Activated T-cell treated with anti-CD3 and anti-CD28 coated beads, Interleukin-2, amount 50 U/mL, for 24 hours (primary cell): ENCODE measurements around the gene WDFY4.

Experiments used
- DNase-seq: peaks from one replicate; pipeline ENCODE4 v3.0.0-alpha.2; 2020
- H3K27ac Mint-ChIP-seq: 2 replicates; pipeline ENCODE4 v1.8.0; 2020; ENCODE audit warnings: mild to moderate bottlenecking, mixed read lengths
- H3K27me3 Mint-ChIP-seq: 2 replicates; pipeline ENCODE4 v1.8.0; 2020; ENCODE audit warnings: mixed read lengths
- H3K36me3 Mint-ChIP-seq: 2 replicates; pipeline ENCODE4 v1.8.0; 2020; ENCODE audit warnings: low read depth, mixed read lengths
- H3K4me1 Mint-ChIP-seq: 2 replicates; pipeline ENCODE4 v1.8.0; 2020; ENCODE audit warnings: low read depth, mixed read lengths
- H3K4me3 Mint-ChIP-seq: 2 replicates; pipeline ENCODE4 v1.8.0; 2020; ENCODE audit warnings: mild to moderate bottlenecking, moderate library complexity, mixed read lengths
- H3K9me3 Mint-ChIP-seq: 2 replicates; pipeline ENCODE4 v1.8.0; 2020; ENCODE audit warnings: mixed read lengths

The WDFY4 gene

GRCh38 chr10:48670978-48671913 lies 13.4 kb upstream of the WDFY4 start:
- Mint-ChIP-seq H3K27ac (no peak overlapping the region), H3K36me3 (no peaks in the 10 kb centered on the region), H3K27me3 (peaks cover 12% of the 10 kb centered on the region), H3K4me3 (no peak overlapping the region), H3K4me1 (no peaks in the 10 kb centered on the region), H3K9me3 (no peaks in the 10 kb centered on the region)
- no peak for DNase-seq

GRCh38 chr10:48671914-48672595 lies 12.6 kb upstream of the WDFY4 start:
- Mint-ChIP-seq H3K27ac (no peak overlapping the region), H3K4me3 (no peak overlapping the region), H3K4me1 (no peaks in the 10 kb centered on the region), H3K9me3 (no peaks in the 10 kb centered on the region), H3K27me3 (peaks cover 12% of the 10 kb centered on the region), H3K36me3 (no peaks in the 10 kb centered on the region)
- no peak for DNase-seq

- Mint-ChIP-seq H3K27me3 (peaks cover 12% of the 10 kb centered on the region), H3K4me1 (no peaks in the 10 kb centered on the region), H3K9me3 (no peaks in the 10 kb centered on the region), H3K27ac (no peak overlapping the region), H3K36me3 (no peaks in the 10 kb centered on the region), H3K4me3 (no peak overlapping the region)
- DNase-seq = no peak
Observed at GRCh38 chr10:48672596-48673265, 11.9 kb upstream of the WDFY4 start.

- H3K9me3 Mint-ChIP-seq = peaks cover 4% of the 10 kb centered on the region
- H3K36me3 Mint-ChIP-seq = no peaks in the 10 kb centered on the region
- H3K4me3 Mint-ChIP-seq = no peak overlapping the region
- H3K27me3 Mint-ChIP-seq = peaks cover 4% of the 10 kb centered on the region
- no peak overlapping the region for H3K27ac Mint-ChIP-seq
- H3K4me1 Mint-ChIP-seq = no peaks in the 10 kb centered on the region
- no peak for DNase-seq
Observed at GRCh38 chr10:48677625-48678024, 7.0 kb upstream of the WDFY4 start.

GRCh38 chr10:48678041-48678440 lies 6.6 kb upstream of the WDFY4 start:
- no peak overlapping the region for H3K27ac Mint-ChIP-seq

GRCh38 chr10:48681740-48682139 lies 2.9 kb upstream of the WDFY4 start:
- H3K36me3 Mint-ChIP-seq = no peaks in the 10 kb centered on the region
- H3K4me3 Mint-ChIP-seq = no peak overlapping the region
- H3K4me1 Mint-ChIP-seq = no peaks in the 10 kb centered on the region
- peaks cover 21% of the 10 kb centered on the region for H3K27me3 Mint-ChIP-seq
- H3K27ac Mint-ChIP-seq = no peak overlapping the region
- DNase-seq = no peak
- H3K9me3 Mint-ChIP-seq = peaks cover 4% of the 10 kb centered on the region

More at GRCh38 chr10:48678041-48678440, 6.6 kb upstream of the WDFY4 start:
- Mint-ChIP-seq H3K4me1 (no peaks in the 10 kb centered on the region), H3K36me3 (no peaks in the 10 kb centered on the region), H3K9me3 (peaks cover 4% of the 10 kb centered on the region), H3K4me3 (no peak overlapping the region), H3K27me3 (peaks cover under 1% of the 10 kb centered on the region)
- no peak for DNase-seq

- no peaks in the 10 kb centered on the region for H3K4me1 Mint-ChIP-seq
- H3K36me3 Mint-ChIP-seq = no peaks in the 10 kb centered on the region
- no peak overlapping the region for H3K4me3 Mint-ChIP-seq
- peaks cover 4% of the 10 kb centered on the region for H3K9me3 Mint-ChIP-seq
- no peak overlapping the region for H3K27ac Mint-ChIP-seq
- peaks cover 21% of the 10 kb centered on the region for H3K27me3 Mint-ChIP-seq
- no peak for DNase-seq
Observed at GRCh38 chr10:48682265-48682664, 2.4 kb upstream of the WDFY4 start.

- peaks cover 21% of the 10 kb centered on the region for H3K27me3 Mint-ChIP-seq
- H3K36me3 Mint-ChIP-seq = no peaks in the 10 kb centered on the region
- no peaks in the 10 kb centered on the region for H3K4me1 Mint-ChIP-seq
- H3K9me3 Mint-ChIP-seq = no peaks in the 10 kb centered on the region
- no peak for DNase-seq
- H3K4me3 Mint-ChIP-seq = no peak overlapping the region
- H3K27ac Mint-ChIP-seq = no peak overlapping the region
Observed at GRCh38 chr10:48683424-48683823, 1.2 kb upstream of the WDFY4 start.

GRCh38 chr10:48683868-48684267 lies 805 bp upstream of the WDFY4 start:
- H3K27ac Mint-ChIP-seq = no peak overlapping the region

GRCh38 chr10:48684463-48684791 lies 246 bp upstream of the WDFY4 start:
- H3K36me3 Mint-ChIP-seq = no peaks in the 10 kb centered on the region
- H3K27me3 Mint-ChIP-seq = peaks cover 23% of the 10 kb centered on the region
- no peak for DNase-seq
- H3K27ac Mint-ChIP-seq = no peak overlapping the region
- H3K4me1 Mint-ChIP-seq = no peaks in the 10 kb centered on the region
- H3K9me3 Mint-ChIP-seq = no peaks in the 10 kb centered on the region
- H3K4me3 Mint-ChIP-seq = no peak overlapping the region

More at GRCh38 chr10:48683868-48684267, 805 bp upstream of the WDFY4 start:
- H3K4me3 Mint-ChIP-seq = no peak overlapping the region
- H3K4me1 Mint-ChIP-seq = no peaks in the 10 kb centered on the region
- peaks cover 23% of the 10 kb centered on the region for H3K27me3 Mint-ChIP-seq
- H3K9me3 Mint-ChIP-seq = no peaks in the 10 kb centered on the region
- no peaks in the 10 kb centered on the region for H3K36me3 Mint-ChIP-seq
- DNase-seq = no peak

- H3K9me3 Mint-ChIP-seq = no peaks in the 10 kb centered on the region
- H3K27ac Mint-ChIP-seq = no peak overlapping the region
- no peak overlapping the region for H3K4me3 Mint-ChIP-seq
- H3K36me3 Mint-ChIP-seq = no peaks in the 10 kb centered on the region
- no peak for DNase-seq
- H3K4me1 Mint-ChIP-seq = no peaks in the 10 kb centered on the region
- peaks cover 23% of the 10 kb centered on the region for H3K27me3 Mint-ChIP-seq
Observed at GRCh38 chr10:48685731-48686130, 1.1 kb downstream of the WDFY4 start.

- Mint-ChIP-seq H3K27ac (no peak overlapping the region), H3K36me3 (no peaks in the 10 kb centered on the region), H3K4me3 (no peak overlapping the region), H3K9me3 (no peaks in the 10 kb centered on the region), H3K27me3 (peaks cover 8% of the 10 kb centered on the region), H3K4me1 (no peaks in the 10 kb centered on the region)
- DNase-seq = no peak
Observed at GRCh38 chr10:48690791-48691660, 6.4 kb downstream of the WDFY4 start.

- H3K27ac Mint-ChIP-seq = no peak overlapping the region
Observed at GRCh38 chr10:48691812-48692528, 7.3 kb downstream of the WDFY4 start.

More at GRCh38 chr10:48691812-48692528, 7.3 kb downstream of the WDFY4 start:
- Mint-ChIP-seq H3K4me3 (no peak overlapping the region), H3K36me3 (no peaks in the 10 kb centered on the region), H3K4me1 (no peaks in the 10 kb centered on the region), H3K9me3 (no peaks in the 10 kb centered on the region), H3K27me3 (peaks cover 8% of the 10 kb centered on the region)
- DNase-seq = no peak
